CD4-positive, CD25-positive, alpha-beta regulatory T cell (primary cell): Measurements from ENCODE around the gene JKAMP. TPM values are rescaled to one million over a fixed set of nuclear protein-coding genes. Genes with fewer than 3 reads are reported as not detected.

Source experiments
- ATAC-seq, 2 donors: fragments of 150-1000 bp; cut with Tn5 transposase; one replicate each; pipeline ENCODE4 v1.10.0; 2021; ENCODE audit warnings: low read depth in 2 of 2, moderate number of reproducible peaks in 2 of 2, moderate library complexity in 1 of 2
- DNase-seq, 3 donors: peaks; one replicate each; pipeline versions ENCODE4 v3.0.0 to v3.0.0-alpha.2; 2012 to 2022; ENCODE audit warnings: mixed read lengths in 1 of 3
- H3K27ac ChIP-seq: one replicate; pipeline ENCODE4 v1.7.0; 2013; ENCODE audit warnings: mild to moderate bottlenecking, low read length; ENCODE audit not compliant: insufficient read depth, poor library complexity, severe bottlenecking
- H3K27me3 ChIP-seq: one replicate; pipeline ENCODE4 v1.7.0; 2013; ENCODE audit warnings: low read length; ENCODE audit not compliant: control insufficient read depth, insufficient read depth
- H3K36me3 ChIP-seq: one replicate; pipeline ENCODE4 v1.7.0; 2013; ENCODE audit warnings: mild to moderate bottlenecking, low read length, moderate library complexity; ENCODE audit not compliant: control insufficient read depth, insufficient read depth
- H3K4me1 ChIP-seq: 2 replicates; pipeline ENCODE4 v1.7.0; 2013; ENCODE audit warnings: mild to moderate bottlenecking, low read length; ENCODE audit not compliant: insufficient read depth, control insufficient read depth, poor library complexity, severe bottlenecking
- H3K4me3 ChIP-seq: one replicate; pipeline ENCODE4 v1.7.0; 2013; ENCODE audit warnings: low read depth, mild to moderate bottlenecking, low read length, moderate library complexity
- H3K9me3 ChIP-seq, 2 experiments: 1 replicate in 1 of 2; 2 replicates in 1 of 2; pipeline ENCODE4 v1.7.0; 2013; ENCODE audit warnings: low read length in 2 of 2, mild to moderate bottlenecking in 1 of 2, moderate library complexity in 1 of 2; ENCODE audit not compliant: control insufficient read depth in 2 of 2
- H3K27ac Mint-ChIP-seq, 3 donors: one replicate each; pipeline ENCODE4 v1.8.0; 2020 to 2022; ENCODE audit warnings: mild to moderate bottlenecking in 3 of 3, mixed read lengths in 3 of 3, moderate library complexity in 2 of 3
- H3K27me3 Mint-ChIP-seq: one replicate; pipeline ENCODE4 v1.8.0; 2022; ENCODE audit warnings: mild to moderate bottlenecking, mixed read lengths
- H3K36me3 Mint-ChIP-seq: one replicate; pipeline ENCODE4 v1.8.0; 2020; ENCODE audit warnings: mixed read lengths
- H3K4me1 Mint-ChIP-seq, 4 donors: one replicate each; pipeline ENCODE4 v1.8.0; 2020 to 2022; ENCODE audit warnings: mixed read lengths in 4 of 4, mild to moderate bottlenecking in 1 of 4
- H3K4me3 Mint-ChIP-seq, 4 donors: one replicate each; pipeline ENCODE4 v1.8.0; 2020 to 2022; ENCODE audit warnings: mild to moderate bottlenecking in 4 of 4, mixed read lengths in 4 of 4, moderate library complexity in 3 of 4
- H3K9me3 Mint-ChIP-seq, 7 donors: one replicate each; pipeline ENCODE4 v1.8.0; 2020 to 2022; ENCODE audit warnings: mixed read lengths in 7 of 7, mild to moderate bottlenecking in 3 of 7, moderate library complexity in 2 of 7
- polyA plus RNA-seq, 4 donors: library from polyadenylated mRNA; unstranded; fragments of 300-500 nt; fragmentation: Illumina TruSeq; gene quantifications; one replicate each; pipeline ENCODE4 v1.2.3, GENCODE V29; 2021
- total RNA-seq: library from RNA; stranded (reverse); gene quantifications from one replicate; pipeline ENCODE4 v1.2.3, GENCODE V29; 2022

Gene JKAMP
- total and polyA plus RNA-seq, 5 donors from 2014 or later = 21.0 to 83.4 (median 62.3) TPM

GRCh38 chr14:59529189-59529588 is 44.9 kb downstream of the JKAMP start:
- Mint-ChIP-seq H3K9me3 (peaks cover 0 to 10% (median 4%) of the 10 kb centered on the region in 7 donors), H3K4me3 (no peak overlapping the region), H3K4me1 (no peaks in the 10 kb centered on the region), H3K36me3 (no peaks in the 10 kb centered on the region), H3K27ac (no peak overlapping the region), H3K27me3 (peaks cover 36% of the 10 kb centered on the region)
- Histone ChIP-seq H3K27ac (no peak overlapping the region), H3K36me3 (no peaks in the 10 kb centered on the region), H3K4me1 (no peaks in the 10 kb centered on the region), H3K27me3 (peaks cover 2% of the 10 kb centered on the region), H3K9me3 (peaks cover 0 to 9% of the 10 kb centered on the region in 2 experiments), H3K4me3 (no peak overlapping the region)
- ATAC-seq (no peak), DNase-seq (no peak)

GRCh38 chr14:59530349-59530748 is 46.0 kb downstream of the JKAMP start:
- Histone ChIP-seq H3K4me3 (no peak overlapping the region), H3K27ac (no peak overlapping the region), H3K9me3 (peaks cover 0 to 9% of the 10 kb centered on the region in 2 experiments), H3K36me3 (no peaks in the 10 kb centered on the region), H3K4me1 (no peaks in the 10 kb centered on the region), H3K27me3 (peaks cover 2% of the 10 kb centered on the region)
- peaks cover 30% of the 10 kb centered on the region for H3K27me3 Mint-ChIP-seq
- no peak for DNase-seq
- no peak for ATAC-seq
- H3K27ac Mint-ChIP-seq = no peak overlapping the region
- peaks cover 0 to 10% (median 4%) of the 10 kb centered on the region in 7 donors for H3K9me3 Mint-ChIP-seq
- no peaks in the 10 kb centered on the region for H3K36me3 Mint-ChIP-seq
- H3K4me3 Mint-ChIP-seq = no peak overlapping the region
- H3K4me1 Mint-ChIP-seq = no peaks in the 10 kb centered on the region

GRCh38 chr14:59532419-59532818 is 48.1 kb downstream of the JKAMP start:
- Histone ChIP-seq H3K4me3 (no peak overlapping the region), H3K27me3 (peaks cover 2% of the 10 kb centered on the region), H3K4me1 (no peaks in the 10 kb centered on the region), H3K9me3 (peaks cover 0 to 9% of the 10 kb centered on the region in 2 experiments), H3K36me3 (no peaks in the 10 kb centered on the region), H3K27ac (no peak overlapping the region)
- no peak overlapping the region for H3K4me3 Mint-ChIP-seq
- ATAC-seq (no peak), DNase-seq (no peak)
- peaks cover 0 to 10% (median 4%) of the 10 kb centered on the region in 7 donors for H3K9me3 Mint-ChIP-seq
- no peaks in the 10 kb centered on the region for H3K4me1 Mint-ChIP-seq
- no peaks in the 10 kb centered on the region for H3K36me3 Mint-ChIP-seq
- H3K27ac Mint-ChIP-seq = no peak overlapping the region
- peaks cover 28% of the 10 kb centered on the region for H3K27me3 Mint-ChIP-seq

GRCh38 chr14:59534361-59534987 is 50.2 kb downstream of the JKAMP start:
- peaks cover 0 to 5% (median 0%) of the 10 kb centered on the region in 7 donors for H3K9me3 Mint-ChIP-seq
- H3K4me3 Mint-ChIP-seq = no peak overlapping the region
- H3K9me3 ChIP-seq = no peaks in the 10 kb centered on the region
- no peak overlapping the region for H3K4me3 ChIP-seq
- H3K4me1 Mint-ChIP-seq = no peaks in the 10 kb centered on the region
- ATAC-seq = no peak
- DNase-seq = no peak
- H3K36me3 ChIP-seq = no peaks in the 10 kb centered on the region
- no peaks in the 10 kb centered on the region for H3K4me1 ChIP-seq
- peaks cover 2% of the 10 kb centered on the region for H3K27me3 ChIP-seq
- no peak overlapping the region for H3K27ac ChIP-seq
- peaks cover 24% of the 10 kb centered on the region for H3K27me3 Mint-ChIP-seq
- no peaks in the 10 kb centered on the region for H3K36me3 Mint-ChIP-seq
- no peak overlapping the region for H3K27ac Mint-ChIP-seq

- Histone ChIP-seq H3K36me3 (no peaks in the 10 kb centered on the region), H3K27ac (no peak overlapping the region), H3K27me3 (peaks cover 3% of the 10 kb centered on the region), H3K4me1 (no peaks in the 10 kb centered on the region), H3K4me3 (no peak overlapping the region), H3K9me3 (no peaks in the 10 kb centered on the region)
- H3K27me3 Mint-ChIP-seq = peaks cover 17% of the 10 kb centered on the region
- no peak for ATAC-seq
- DNase-seq = no peak
- H3K4me1 Mint-ChIP-seq = no peaks in the 10 kb centered on the region
- H3K4me3 Mint-ChIP-seq = no peak overlapping the region
- H3K36me3 Mint-ChIP-seq = no peaks in the 10 kb centered on the region
- peaks cover 0 to 7% (median 0%) of the 10 kb centered on the region in 7 donors for H3K9me3 Mint-ChIP-seq
- H3K27ac Mint-ChIP-seq = no peak overlapping the region
Measured at GRCh38 chr14:59537476-59537875, 53.2 kb downstream of the JKAMP start.

- Histone ChIP-seq H3K9me3 (no peaks in the 10 kb centered on the region), H3K27ac (no peak overlapping the region), H3K4me3 (no peak overlapping the region), H3K4me1 (no peaks in the 10 kb centered on the region), H3K36me3 (no peaks in the 10 kb centered on the region), H3K27me3 (peaks cover 5% of the 10 kb centered on the region)
- Mint-ChIP-seq H3K4me1 (no peaks in the 10 kb centered on the region), H3K27me3 (peaks cover 17% of the 10 kb centered on the region), H3K4me3 (no peak overlapping the region), H3K36me3 (no peaks in the 10 kb centered on the region), H3K9me3 (peaks cover 0 to 7% (median 0%) of the 10 kb centered on the region in 7 donors), H3K27ac (no peak overlapping the region)
- ATAC-seq (no peak), DNase-seq (no peak)
Measured at GRCh38 chr14:59538936-59539335, 54.6 kb downstream of the JKAMP start.

GRCh38 chr14:59540852-59541251 is 56.5 kb downstream of the JKAMP start:
- H3K4me3 Mint-ChIP-seq = no peak overlapping the region
- no peak for ATAC-seq
- no peak overlapping the region for H3K27ac Mint-ChIP-seq
- peaks cover 0 to 7% (median 0%) of the 10 kb centered on the region in 7 donors for H3K9me3 Mint-ChIP-seq
- H3K36me3 Mint-ChIP-seq = no peaks in the 10 kb centered on the region
- Histone ChIP-seq H3K9me3 (no peaks in the 10 kb centered on the region), H3K36me3 (no peaks in the 10 kb centered on the region), H3K27ac (no peak overlapping the region), H3K4me3 (no peak overlapping the region), H3K4me1 (no peaks in the 10 kb centered on the region), H3K27me3 (peaks cover 5% of the 10 kb centered on the region)
- DNase-seq = no peak
- H3K4me1 Mint-ChIP-seq = no peaks in the 10 kb centered on the region
- peaks cover 19% of the 10 kb centered on the region for H3K27me3 Mint-ChIP-seq

- Mint-ChIP-seq H3K9me3 (peaks cover 0 to 5% (median 0%) of the 10 kb centered on the region in 7 donors), H3K27me3 (peaks cover 19% of the 10 kb centered on the region), H3K36me3 (no peaks in the 10 kb centered on the region), H3K27ac (no peak overlapping the region), H3K4me1 (no peaks in the 10 kb centered on the region), H3K4me3 (no peak overlapping the region)
- Histone ChIP-seq H3K9me3 (no peaks in the 10 kb centered on the region), H3K4me3 (no peak overlapping the region), H3K27ac (no peak overlapping the region), H3K4me1 (no peaks in the 10 kb centered on the region), H3K27me3 (peaks cover 5% of the 10 kb centered on the region), H3K36me3 (no peaks in the 10 kb centered on the region)
- no peak for ATAC-seq
- no peak for DNase-seq
Measured at GRCh38 chr14:59541731-59542130, 57.4 kb downstream of the JKAMP start.
